ENCODE results near the gene LMO7. TPM values are rescaled to one million over a fixed set of nuclear protein-coding genes. Genes with fewer than 3 reads are reported as not detected.

The LMO7 gene
- total RNA-seq, 2 experiments from 2014 or later: 12.2 to 15.3 TPM

DNA sequence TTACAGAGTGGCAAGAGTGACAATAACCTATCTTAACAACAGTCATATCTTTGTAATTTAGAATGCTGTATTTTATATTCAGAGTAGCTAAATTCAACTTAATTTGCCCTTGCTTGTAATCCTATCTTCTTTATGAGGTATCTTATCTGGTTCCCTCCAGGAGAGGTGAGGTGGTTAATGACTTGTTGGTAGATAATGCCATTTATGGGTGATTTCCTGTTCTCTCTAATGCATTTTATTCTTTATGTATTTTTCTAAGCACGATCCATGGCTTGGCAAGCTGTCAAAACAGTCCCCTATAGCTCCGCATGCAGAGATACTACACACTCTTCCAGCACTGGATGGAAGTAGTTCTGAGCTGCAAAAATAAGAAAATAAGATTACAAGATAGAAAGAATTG lies 267.9 kb downstream of the LMO7 start:
- H3K27me3 Mint-ChIP-seq: peaks cover 5% of the 10 kb centered on the region
- no peak overlapping the region for H3K4me3 Mint-ChIP-seq
- ChIA-PET CTCF (interaction anchor here (2.4 kb wide), 1 partner anchor 208 kb away, joined by 10 read pairs; no protein-coding TSS in a partner anchor), POLR2A (no interaction called here)
- H3K36me3 Mint-ChIP-seq (ENCODE audit: low read depth): no peaks in the 10 kb centered on the region
- no peaks in the 10 kb centered on the region for H3K4me1 Mint-ChIP-seq (ENCODE audit: low read depth)
- DNase-seq (no peak), ATAC-seq (no peak)
- intact Hi-C loops (cut with micrococcal nuclease): no loop called here
- TF ChIP-seq, protein P1, sequence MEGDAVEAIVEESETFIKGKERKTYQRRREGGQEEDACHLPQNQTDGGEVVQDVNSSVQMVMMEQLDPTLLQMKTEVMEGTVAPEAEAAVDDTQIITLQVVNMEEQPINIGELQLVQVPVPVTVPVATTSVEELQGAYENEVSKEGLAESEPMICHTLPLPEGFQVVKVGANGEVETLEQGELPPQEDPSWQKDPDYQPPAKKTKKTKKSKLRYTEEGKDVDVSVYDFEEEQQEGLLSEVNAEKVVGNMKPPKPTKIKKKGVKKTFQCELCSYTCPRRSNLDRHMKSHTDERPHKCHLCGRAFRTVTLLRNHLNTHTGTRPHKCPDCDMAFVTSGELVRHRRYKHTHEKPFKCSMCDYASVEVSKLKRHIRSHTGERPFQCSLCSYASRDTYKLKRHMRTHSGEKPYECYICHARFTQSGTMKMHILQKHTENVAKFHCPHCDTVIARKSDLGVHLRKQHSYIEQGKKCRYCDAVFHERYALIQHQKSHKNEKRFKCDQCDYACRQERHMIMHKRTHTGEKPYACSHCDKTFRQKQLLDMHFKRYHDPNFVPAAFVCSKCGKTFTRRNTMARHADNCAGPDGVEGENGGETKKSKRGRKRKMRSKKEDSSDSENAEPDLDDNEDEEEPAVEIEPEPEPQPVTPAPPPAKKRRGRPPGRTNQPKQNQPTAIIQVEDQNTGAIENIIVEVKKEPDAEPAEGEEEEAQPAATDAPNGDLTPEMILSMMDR (IDR thresholded peaks at IDR 0.05): no peak
- no peak overlapping the region for H3K27ac Mint-ChIP-seq
- no peaks in the 10 kb centered on the region for H3K9me3 Mint-ChIP-seq

DNA sequence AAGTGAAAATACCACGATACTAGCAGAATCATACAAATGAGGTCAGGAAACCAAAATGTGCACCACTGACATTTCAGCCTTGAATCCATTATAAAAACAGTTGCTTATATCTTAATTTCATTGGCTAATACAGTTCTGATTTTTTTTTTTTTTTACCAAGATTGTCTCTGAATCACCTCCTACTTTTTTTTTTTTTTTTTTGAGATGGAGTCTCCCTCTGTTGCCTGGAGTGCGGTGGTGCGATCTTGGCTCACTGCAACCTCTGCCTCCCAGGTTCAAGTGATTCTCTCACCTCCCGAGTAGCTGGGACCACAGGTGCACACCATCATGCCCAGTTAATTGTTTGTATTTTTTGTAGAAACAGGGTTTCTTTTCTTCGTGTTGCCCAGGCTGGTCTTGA lies 270.2 kb downstream of the LMO7 start:
- no peak overlapping the region for H3K4me3 Mint-ChIP-seq
- intact Hi-C loops (cut with micrococcal nuclease): no loop called here
- peaks cover 3% of the 10 kb centered on the region for H3K27me3 Mint-ChIP-seq
- no peak for ATAC-seq
- CTCF ChIA-PET: no interaction called here
- H3K36me3 Mint-ChIP-seq (ENCODE audit: low read depth): no peaks in the 10 kb centered on the region
- TF ChIP-seq, protein P1 (IDR thresholded peaks at IDR 0.05): no peak
- POLR2A ChIA-PET: no interaction called here
- no peak overlapping the region for H3K27ac Mint-ChIP-seq
- DNase-seq: peak; percentile 3
- H3K4me1 Mint-ChIP-seq (ENCODE audit: low read depth): no peaks in the 10 kb centered on the region
- H3K9me3 Mint-ChIP-seq: no peaks in the 10 kb centered on the region

DNA sequence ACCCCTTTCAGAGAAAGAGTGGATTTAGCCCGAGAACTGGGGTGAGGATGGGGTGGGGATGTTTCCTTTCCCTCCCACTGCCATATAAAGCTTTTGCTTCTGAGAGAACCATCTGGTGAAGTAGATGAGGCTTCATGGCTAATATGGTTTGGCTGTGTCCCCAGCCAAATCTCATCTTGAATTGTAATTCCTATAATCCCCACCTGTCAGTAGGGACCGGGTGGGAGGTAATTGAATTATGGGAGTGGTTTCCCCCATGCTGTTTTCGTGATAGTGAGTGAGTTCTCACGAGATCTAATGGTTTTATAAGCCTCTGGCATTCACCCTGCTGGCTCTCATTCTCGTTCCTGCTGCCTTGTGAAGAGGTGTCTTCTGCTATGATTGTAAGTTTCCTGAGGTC lies 270.9 kb downstream of the LMO7 start:
- Mint-ChIP-seq H3K4me1 (ENCODE audit: low read depth) (no peaks in the 10 kb centered on the region), H3K9me3 (no peaks in the 10 kb centered on the region), H3K4me3 (no peak overlapping the region), H3K27ac (no peak overlapping the region), H3K27me3 (peaks cover 3% of the 10 kb centered on the region), H3K36me3 (ENCODE audit: low read depth) (no peaks in the 10 kb centered on the region)
- CTCF ChIA-PET: no interaction called here
- ATAC-seq (no peak), DNase-seq (no peak)
- POLR2A ChIA-PET: no interaction called here
- TF ChIP-seq, protein P1 (IDR thresholded peaks at IDR 0.05): no peak
- intact Hi-C loops (cut with micrococcal nuclease): no loop called here

DNA sequence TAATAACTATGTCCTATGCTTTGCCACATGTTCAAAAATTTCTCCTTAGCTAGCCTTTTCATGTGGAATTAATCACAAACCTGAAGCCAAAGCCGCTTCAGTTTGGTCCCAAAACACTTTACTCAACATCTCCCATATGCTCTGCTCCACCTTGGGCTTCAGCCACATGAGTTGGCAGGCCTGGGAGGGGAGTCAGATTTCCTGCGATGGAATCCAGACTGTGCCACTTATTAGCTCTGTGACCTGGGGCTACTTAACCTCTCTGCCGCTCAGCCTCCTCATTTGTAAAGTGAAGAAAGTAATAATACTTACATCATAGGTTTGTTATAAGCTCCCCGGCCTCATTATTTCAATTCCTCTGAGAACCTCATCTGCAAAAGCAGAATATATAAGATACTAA lies 272.0 kb downstream of the LMO7 start:
- no peaks in the 10 kb centered on the region for H3K9me3 Mint-ChIP-seq
- ATAC-seq: no peak
- intact Hi-C loops (cut with micrococcal nuclease): no loop called here

More for the DNA sequence above, 272.0 kb downstream of the LMO7 start:
- CTCF ChIA-PET: interaction anchor here (0.7 to 2.0 kb wide), 4 partner anchors 32 to 212 kb away, joined by 3 to 7 read pairs (median 3); no protein-coding TSS in a partner anchor
- peaks cover 3% of the 10 kb centered on the region for H3K27me3 Mint-ChIP-seq
- H3K4me1 Mint-ChIP-seq (ENCODE audit: low read depth): no peaks in the 10 kb centered on the region
- POLR2A ChIA-PET: no interaction called here
- H3K27ac Mint-ChIP-seq: no peak overlapping the region
- no peak overlapping the region for H3K4me3 Mint-ChIP-seq
- no peak for DNase-seq
- no peaks in the 10 kb centered on the region for H3K36me3 Mint-ChIP-seq (ENCODE audit: low read depth)
- TF ChIP-seq, protein P1 (IDR thresholded peaks at IDR 0.05): no peak

Other genes with a start within 250 kb of the LMO7 start
- 10 to 100 TPM; 50.4 to 53.3 TPM for gene TBC1D4, start 154.2 kb upstream of the LMO7 start, total RNA-seq
- 100 to 1,000 TPM; 114 to 116 TPM for gene COMMD6, start 98.5 kb upstream of the LMO7 start, total RNA-seq
- 10 to 100 TPM; 32.9 to 36.4 TPM for gene UCHL3, start 86.5 kb upstream of the LMO7 start, total RNA-seq

All from activated CD8-positive, alpha-beta T cell treated with anti-CD3 and anti-CD28 coated beads for 36 hours (primary cell).